H1 (cell line): ENCODE data around the gene EIF4EBP2.

ENCODE experiments used
- EZH2 ChIP-seq: fragments of 200-600 bp; sonication (generic); IDR thresholded peaks from 2 replicates; pipeline ENCODE4 v1.7.1; 2012; ENCODE audit warnings: low read depth, mild to moderate bottlenecking, moderate library complexity, low read length, inconsistent platforms; ENCODE audit not compliant: severe bottlenecking
- TF ChIP-seq, protein P1 (sequence below), 3 experiments: IDR thresholded peaks; 1 replicate in 2 of 3; 2 replicates in 1 of 3; pipeline versions ENCODE4 v1.5.1 to v1.6.1; 2011; ENCODE audit warnings: low read length in 3 of 3, mild to moderate bottlenecking in 3 of 3, inconsistent platforms in 2 of 3, low read depth in 1 of 3, moderate library complexity in 1 of 3; ENCODE audit not compliant: insufficient read depth in 1 of 3; ENCODE audit errors: control extremely low read depth in 1 of 3

DNA sequence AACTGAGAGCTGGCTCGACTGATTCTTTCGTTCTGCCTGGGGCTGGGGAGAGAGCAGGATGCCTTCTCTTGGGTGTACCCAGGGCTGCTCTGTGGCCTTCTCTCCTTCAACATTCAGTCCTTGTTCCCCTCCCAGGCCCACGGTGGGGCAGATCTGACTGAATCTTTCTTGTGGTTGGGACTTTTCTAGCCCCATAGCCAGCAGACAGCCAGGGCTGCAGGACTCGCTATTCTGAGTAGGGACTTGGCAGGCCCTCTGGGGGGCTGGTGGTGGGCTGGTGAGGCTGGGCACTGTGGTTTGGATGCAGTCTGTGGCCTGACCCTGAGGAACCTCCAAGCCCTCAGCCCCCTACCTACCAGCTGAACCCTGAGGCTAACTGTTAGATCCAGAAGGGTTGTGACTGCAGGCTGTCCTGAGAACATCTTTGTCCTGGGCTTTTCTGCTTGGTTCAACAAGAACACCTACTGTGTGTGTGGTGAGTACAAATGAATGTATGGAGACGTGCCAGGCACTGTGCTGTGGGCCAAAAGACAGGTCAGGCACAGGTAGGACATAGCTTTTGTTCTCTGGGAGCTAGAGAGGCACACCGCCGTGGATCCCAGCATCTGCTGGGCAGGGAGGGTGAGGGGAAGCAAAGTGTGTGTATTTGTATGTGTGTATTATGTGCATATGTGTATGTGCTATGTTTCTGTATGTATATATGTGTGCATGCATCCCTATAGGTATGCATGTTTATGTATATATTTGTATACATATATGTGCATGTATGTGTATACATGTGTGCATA is 72.5 kb downstream of the EIF4EBP2 start:
- TF ChIP-seq, protein P1, sequence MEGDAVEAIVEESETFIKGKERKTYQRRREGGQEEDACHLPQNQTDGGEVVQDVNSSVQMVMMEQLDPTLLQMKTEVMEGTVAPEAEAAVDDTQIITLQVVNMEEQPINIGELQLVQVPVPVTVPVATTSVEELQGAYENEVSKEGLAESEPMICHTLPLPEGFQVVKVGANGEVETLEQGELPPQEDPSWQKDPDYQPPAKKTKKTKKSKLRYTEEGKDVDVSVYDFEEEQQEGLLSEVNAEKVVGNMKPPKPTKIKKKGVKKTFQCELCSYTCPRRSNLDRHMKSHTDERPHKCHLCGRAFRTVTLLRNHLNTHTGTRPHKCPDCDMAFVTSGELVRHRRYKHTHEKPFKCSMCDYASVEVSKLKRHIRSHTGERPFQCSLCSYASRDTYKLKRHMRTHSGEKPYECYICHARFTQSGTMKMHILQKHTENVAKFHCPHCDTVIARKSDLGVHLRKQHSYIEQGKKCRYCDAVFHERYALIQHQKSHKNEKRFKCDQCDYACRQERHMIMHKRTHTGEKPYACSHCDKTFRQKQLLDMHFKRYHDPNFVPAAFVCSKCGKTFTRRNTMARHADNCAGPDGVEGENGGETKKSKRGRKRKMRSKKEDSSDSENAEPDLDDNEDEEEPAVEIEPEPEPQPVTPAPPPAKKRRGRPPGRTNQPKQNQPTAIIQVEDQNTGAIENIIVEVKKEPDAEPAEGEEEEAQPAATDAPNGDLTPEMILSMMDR (IDR thresholded peaks at IDR 0.05; ENCODE audit: control extremely low read depth in 1 of 3, insufficient read depth in 1 of 3, low read depth in 1 of 3, low read length in 3 of 3) = no peak
- no peak for TF ChIP-seq EZH2
